ENCODE data around the gene PSMB4. TPM values are rescaled to one million over a fixed set of nuclear protein-coding genes. Genes with fewer than 3 reads are reported as not detected.

The PSMB4 gene
- polyA plus RNA-seq, 1 experiment = 483 TPM

DNA sequence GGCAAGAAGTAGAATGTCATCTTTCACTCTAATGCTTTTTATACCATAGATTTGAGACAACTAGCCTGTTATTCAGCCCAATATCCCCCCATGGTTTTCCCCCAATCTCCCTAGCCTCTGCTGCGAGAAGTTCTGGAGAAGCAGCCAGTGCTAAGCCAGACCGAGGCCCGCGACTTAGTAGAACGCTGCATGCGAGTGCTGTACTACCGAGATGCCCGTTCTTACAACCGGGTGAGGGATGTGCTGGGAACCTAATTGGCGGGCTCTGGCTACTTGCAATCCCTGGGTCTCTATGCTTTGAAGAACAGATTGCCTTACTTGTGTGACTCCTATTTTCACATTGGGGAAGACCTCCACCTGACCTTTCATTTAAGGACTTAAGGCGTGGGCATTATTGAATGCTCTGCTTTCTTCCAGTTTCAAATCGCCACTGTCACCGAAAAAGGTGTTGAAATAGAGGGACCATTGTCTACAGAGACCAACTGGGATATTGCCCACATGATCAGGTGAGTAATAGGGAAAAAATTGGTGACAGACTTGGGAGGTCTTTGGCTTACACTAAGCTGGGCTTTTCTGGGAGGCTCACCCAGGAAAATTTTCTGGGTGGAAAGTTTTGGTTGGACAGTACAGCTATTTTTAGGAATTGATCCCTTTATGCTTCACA lies 1.9 kb downstream of the PSMB4 start:
- no peak for DNase-seq (ENCODE audit: low read depth, low spot score)
- Histone ChIP-seq H3K27ac (ENCODE audit: low read depth, low read length) (no peak overlapping the region), H3K4me3 (ENCODE audit: low read depth, low read length) (no peak overlapping the region), H3K27me3 (ENCODE audit: control insufficient read depth, insufficient read depth, low read length) (no peaks in the 10 kb centered on the region), H3K9me3 (ENCODE audit: control insufficient read depth, insufficient read depth, low read length) (peaks cover 4% of the 10 kb centered on the region; the same call in 1 of the 2 replicates)
- CTCF ChIA-PET = interaction anchor here (1.0 to 4.5 kb wide), 2 partner anchors 61 to 91 kb away, joined by 3 to 16 read pairs; no protein-coding TSS in a partner anchor
- TF ChIP-seq, protein P1, sequence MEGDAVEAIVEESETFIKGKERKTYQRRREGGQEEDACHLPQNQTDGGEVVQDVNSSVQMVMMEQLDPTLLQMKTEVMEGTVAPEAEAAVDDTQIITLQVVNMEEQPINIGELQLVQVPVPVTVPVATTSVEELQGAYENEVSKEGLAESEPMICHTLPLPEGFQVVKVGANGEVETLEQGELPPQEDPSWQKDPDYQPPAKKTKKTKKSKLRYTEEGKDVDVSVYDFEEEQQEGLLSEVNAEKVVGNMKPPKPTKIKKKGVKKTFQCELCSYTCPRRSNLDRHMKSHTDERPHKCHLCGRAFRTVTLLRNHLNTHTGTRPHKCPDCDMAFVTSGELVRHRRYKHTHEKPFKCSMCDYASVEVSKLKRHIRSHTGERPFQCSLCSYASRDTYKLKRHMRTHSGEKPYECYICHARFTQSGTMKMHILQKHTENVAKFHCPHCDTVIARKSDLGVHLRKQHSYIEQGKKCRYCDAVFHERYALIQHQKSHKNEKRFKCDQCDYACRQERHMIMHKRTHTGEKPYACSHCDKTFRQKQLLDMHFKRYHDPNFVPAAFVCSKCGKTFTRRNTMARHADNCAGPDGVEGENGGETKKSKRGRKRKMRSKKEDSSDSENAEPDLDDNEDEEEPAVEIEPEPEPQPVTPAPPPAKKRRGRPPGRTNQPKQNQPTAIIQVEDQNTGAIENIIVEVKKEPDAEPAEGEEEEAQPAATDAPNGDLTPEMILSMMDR (IDR thresholded peaks at IDR 0.05; ENCODE audit: low read depth, low read length) = no peak
- POLR2A ChIA-PET = no interaction called here

DNA sequence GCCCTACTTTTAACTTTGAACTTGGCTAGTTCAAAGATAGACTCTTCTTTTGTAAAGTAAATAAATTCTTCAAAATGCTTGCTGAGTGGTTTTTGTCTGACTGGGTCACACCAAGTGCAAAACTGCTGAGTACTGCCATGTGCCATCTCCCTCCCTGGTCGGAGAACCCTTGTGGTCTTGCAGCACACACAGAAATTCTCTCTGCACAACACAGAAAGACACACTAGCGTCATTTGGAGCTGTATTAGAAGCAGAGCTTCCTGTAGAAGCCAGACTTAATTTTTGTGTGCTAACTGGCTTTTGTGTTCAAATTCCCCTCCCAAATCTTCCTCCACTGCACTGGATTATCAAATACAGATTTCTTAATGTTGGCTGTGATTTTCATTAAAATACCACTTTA lies 2.5 kb downstream of the PSMB4 start:
- no peak for DNase-seq (ENCODE audit: low read depth, low spot score)
- TF ChIP-seq, protein P1 (IDR thresholded peaks at IDR 0.05; ENCODE audit: low read depth, low read length) = no peak
- POLR2A ChIA-PET = no interaction called here
- Histone ChIP-seq H3K4me3 (ENCODE audit: low read depth, low read length) (no peak overlapping the region), H3K27ac (ENCODE audit: low read depth, low read length) (no peak overlapping the region), H3K9me3 (ENCODE audit: control insufficient read depth, insufficient read depth, low read length) (peaks cover 4% of the 10 kb centered on the region; the same call in 1 of the 2 replicates), H3K27me3 (ENCODE audit: control insufficient read depth, insufficient read depth, low read length) (no peaks in the 10 kb centered on the region)
- CTCF ChIA-PET = interaction anchor here (0.6 to 4.5 kb wide), 4 partner anchors 49 to 99 kb away, joined by 3 to 16 read pairs (median 7); no protein-coding TSS in a partner anchor

DNA sequence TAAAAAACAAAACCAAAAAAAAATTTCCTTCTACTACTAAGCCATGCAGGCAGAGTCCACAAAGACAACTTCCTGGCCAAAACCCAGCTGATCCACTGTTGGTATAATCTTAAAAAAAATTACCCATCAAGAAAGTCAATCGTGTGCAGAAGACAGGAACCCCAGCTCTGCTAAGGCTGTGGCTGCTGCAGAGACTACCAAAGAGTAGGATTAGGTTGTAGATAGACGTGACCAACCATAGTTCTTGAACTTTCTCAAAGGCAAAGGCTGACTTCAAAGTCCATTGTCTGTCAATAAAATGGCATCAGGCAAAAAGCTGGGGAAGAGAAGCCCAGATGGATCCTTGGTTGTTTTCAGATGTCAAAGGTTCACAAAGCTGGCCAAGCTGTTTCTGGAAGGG lies 3.4 kb downstream of the PSMB4 start:
- TF ChIP-seq, protein P1 (IDR thresholded peaks at IDR 0.05; ENCODE audit: low read depth, low read length) = no peak
- peaks cover 4% of the 10 kb centered on the region; the same call in 1 of the 2 replicates for H3K9me3 ChIP-seq (ENCODE audit: control insufficient read depth, insufficient read depth, low read length)
- H3K27ac ChIP-seq (ENCODE audit: low read depth, low read length) = no peak overlapping the region
- no peak for DNase-seq (ENCODE audit: low read depth, low spot score)
- H3K4me3 ChIP-seq (ENCODE audit: low read depth, low read length) = no peak overlapping the region
- POLR2A ChIA-PET = interaction anchor here (0.7 kb wide), 1 partner anchor 13 kb away, joined by 3 read pairs; no protein-coding TSS in a partner anchor
- CTCF ChIA-PET = interaction anchor here (0.6 to 4.5 kb wide), 2 partner anchors 50 to 63 kb away, joined by 3 to 16 read pairs; no protein-coding TSS in a partner anchor
- no peaks in the 10 kb centered on the region for H3K27me3 ChIP-seq (ENCODE audit: control insufficient read depth, insufficient read depth, low read length)

DNA sequence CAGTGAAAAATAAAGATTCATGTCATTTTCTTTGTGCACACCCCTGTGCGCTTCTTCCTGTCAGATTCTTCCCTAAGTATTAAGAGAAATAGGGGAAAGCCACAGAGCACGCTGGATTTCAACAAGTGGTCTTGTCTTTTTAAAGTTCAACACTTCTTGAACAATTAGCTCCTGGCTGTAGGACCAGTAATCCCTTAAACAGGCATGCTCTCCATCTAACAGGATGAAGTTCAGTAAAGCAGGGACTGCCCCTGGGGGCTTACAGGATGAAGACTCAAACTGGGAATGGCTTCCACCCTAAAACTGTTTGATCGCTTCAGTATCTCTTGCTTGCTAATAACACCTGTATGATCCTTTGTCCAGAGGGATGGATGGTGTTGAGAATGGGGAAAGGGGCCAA lies 4.2 kb downstream of the PSMB4 start:
- ChIA-PET CTCF (interaction anchor here (0.6 to 4.5 kb wide), 3 partner anchors 63 to 190 kb away, joined by 3 to 16 read pairs (median 3); no protein-coding TSS in a partner anchor), POLR2A (interaction anchor here (0.6 kb wide), 1 partner anchor 56 kb away, joined by 3 read pairs; no protein-coding TSS in a partner anchor)
- no peaks in the 10 kb centered on the region for H3K27me3 ChIP-seq (ENCODE audit: control insufficient read depth, insufficient read depth, low read length)
- H3K9me3 ChIP-seq (ENCODE audit: control insufficient read depth, insufficient read depth, low read length) = peaks cover 4% of the 10 kb centered on the region; the same call in 1 of the 2 replicates
- DNase-seq (ENCODE audit: low read depth, low spot score) = no peak
- no peak overlapping the region for H3K4me3 ChIP-seq (ENCODE audit: low read depth, low read length)
- H3K27ac ChIP-seq (ENCODE audit: low read depth, low read length) = no peak overlapping the region
- TF ChIP-seq, protein P1 (IDR thresholded peaks at IDR 0.05; ENCODE audit: low read depth, low read length) = no peak
